ENCODE data around the gene CAGE1. TPM values are rescaled to one million over a fixed set of nuclear protein-coding genes. Genes with fewer than 3 reads are reported as not detected.

Gene CAGE1
- under 1 TPM in 3 of 4 donors, not detected in 1; 0.17 to 0.20 (median 0.18) TPM for polyA plus RNA-seq (ENCODE audit: insufficient read length in 4 of 4)

GRCh38 chr6:7389451-7390225 lies at the start of gene CAGE1, which contains the start of gene RIOK1:
Gene CAGE1 (minus strand): TSS chr6:7389742. CDS start chr6:7387173, 2,569 bp downstream.
Gene RIOK1 (plus strand): TSS chr6:7389808. CDS start chr6:7390003, 195 bp downstream.
- peak; percentile 88 to 93 (median 90) for DNase-seq (ENCODE audit: low read depth in 4 of 4, low spot score in 3 of 4)

GRCh38 chr6:7439228-7439627 lies 49.7 kb upstream of the CAGE1 start:
- no peak for DNase-seq (ENCODE audit: low read depth in 4 of 4, low spot score in 3 of 4)

- DNase-seq (ENCODE audit: low read depth in 4 of 4, low spot score in 3 of 4): no peak
Measured at GRCh38 chr6:7438011-7438410, 48.5 kb upstream of the CAGE1 start.

DNA sequence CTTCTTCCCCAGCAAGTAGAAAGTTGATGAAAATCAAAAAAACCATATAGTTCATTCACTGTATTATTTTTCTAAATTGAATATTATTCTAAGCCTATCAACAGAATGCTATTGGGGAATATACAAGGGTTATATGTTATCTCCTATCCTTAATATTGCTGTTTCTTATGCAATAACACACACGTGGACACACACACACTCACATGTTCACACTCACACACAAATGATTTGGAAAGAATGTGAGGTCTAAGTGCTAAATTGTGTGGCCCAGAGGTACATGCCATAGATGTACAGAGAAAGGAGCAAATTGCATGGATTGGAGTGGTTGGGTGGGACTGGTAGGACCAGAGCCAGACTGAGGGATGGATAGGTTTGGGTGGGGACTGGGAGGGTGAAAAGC lies 45.1 kb upstream of the CAGE1 start:
- DNase-seq (ENCODE audit: low read depth in 4 of 4, low spot score in 3 of 4): no peak

DNA sequence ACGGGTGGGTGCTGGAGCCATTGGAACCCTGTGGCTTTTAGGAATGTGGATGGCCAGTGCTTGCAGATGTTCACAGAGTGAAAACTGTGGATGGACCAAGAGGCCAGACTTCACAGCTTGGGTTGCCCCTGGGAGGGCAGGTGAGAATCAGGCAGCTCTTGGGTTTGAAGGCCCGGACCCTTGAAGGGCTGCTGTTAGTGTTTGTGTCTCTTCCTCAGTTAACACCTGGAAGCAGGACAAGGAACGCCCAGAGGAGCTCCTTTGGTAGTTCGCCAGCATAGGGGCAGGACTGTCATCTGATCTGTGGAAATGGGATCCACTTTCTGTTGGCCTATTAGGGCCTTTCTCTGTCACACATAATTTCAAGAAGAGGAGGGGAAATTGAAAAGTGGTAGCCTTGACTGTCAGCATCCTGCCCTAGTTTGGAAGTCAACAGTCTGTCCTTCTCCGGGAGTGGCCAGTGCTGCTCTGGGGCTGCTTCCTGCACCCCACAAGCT lies 43.6 kb upstream of the CAGE1 start:
- no peak for DNase-seq (ENCODE audit: low read depth in 4 of 4, low spot score in 3 of 4)

- no peak for DNase-seq (ENCODE audit: low read depth in 4 of 4, low spot score in 3 of 4)
Measured at GRCh38 chr6:7432391-7433120, 43.0 kb upstream of the CAGE1 start.

- DNase-seq (ENCODE audit: low read depth in 4 of 4, low spot score in 3 of 4): no peak
Measured at GRCh38 chr6:7431674-7432390, 42.3 kb upstream of the CAGE1 start.

GRCh38 chr6:7431313-7431673 lies 41.8 kb upstream of the CAGE1 start:
- DNase-seq (ENCODE audit: low read depth in 4 of 4, low spot score in 3 of 4): no peak

DNA sequence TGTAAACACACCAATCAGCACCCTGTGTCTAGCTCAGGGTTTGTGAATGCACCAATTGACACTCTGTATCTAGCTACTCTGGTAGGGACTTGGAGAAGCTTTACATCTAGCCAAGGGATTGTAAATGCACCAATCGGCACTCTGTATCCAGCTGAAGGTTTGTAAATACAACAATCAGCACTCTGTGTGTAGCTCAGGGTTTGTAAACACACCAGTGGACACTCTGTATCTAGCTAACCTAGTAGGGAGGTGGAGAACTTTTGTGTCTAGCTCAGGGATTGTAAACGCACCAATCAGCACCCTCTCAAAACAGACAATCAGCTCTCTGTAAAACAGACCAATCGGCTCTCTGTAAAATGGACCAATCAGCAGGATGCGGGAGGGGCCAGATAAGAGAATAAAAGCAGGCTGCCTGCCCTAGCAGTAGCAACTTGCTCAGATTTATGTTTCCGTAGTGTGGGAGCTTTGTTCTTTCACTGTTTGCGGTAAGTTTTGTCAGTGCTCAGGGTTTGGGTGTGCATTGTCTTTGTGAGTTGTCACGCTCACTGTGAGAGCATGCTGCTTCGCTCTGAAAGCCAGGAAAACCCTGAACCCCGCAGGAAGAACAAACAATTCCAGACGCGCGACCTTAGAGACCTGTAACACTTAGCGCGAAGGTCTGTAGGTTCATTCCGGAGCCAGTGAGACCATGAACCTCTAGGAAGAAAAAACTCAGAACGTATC lies 37.1 kb upstream of the CAGE1 start:
- DNase-seq (ENCODE audit: low read depth in 4 of 4, low spot score in 3 of 4): no peak

GRCh38 chr6:7425808-7426190 lies 36.3 kb upstream of the CAGE1 start:
- no peak for DNase-seq (ENCODE audit: low read depth in 4 of 4, low spot score in 3 of 4)

GRCh38 chr6:7424967-7425807 lies 35.6 kb upstream of the CAGE1 start:
- DNase-seq (ENCODE audit: low read depth in 4 of 4, low spot score in 3 of 4): peak in 1 of 4 donors; percentile 24

DNA sequence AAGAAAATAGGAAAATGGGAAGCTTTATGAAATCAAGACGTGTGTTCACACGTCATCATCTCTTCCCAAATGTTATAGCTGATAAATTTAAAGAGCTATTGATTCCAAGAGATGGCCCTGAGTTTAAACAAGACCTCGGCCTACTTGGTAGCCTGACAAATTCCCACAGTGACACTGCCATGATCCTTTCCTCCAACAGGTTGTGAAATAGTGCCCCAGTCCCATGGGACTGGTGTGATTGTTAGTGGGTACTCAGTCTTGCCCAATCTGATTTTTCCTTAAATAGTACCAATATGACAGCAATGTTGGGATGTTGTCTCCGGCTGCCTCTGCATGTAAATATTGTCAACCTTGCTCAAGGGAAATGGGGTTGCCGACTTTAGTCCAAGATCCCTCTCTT lies 34.5 kb upstream of the CAGE1 start:
- DNase-seq (ENCODE audit: low read depth in 4 of 4, low spot score in 3 of 4): no peak

GRCh38 chr6:7421066-7421465 lies 31.5 kb upstream of the CAGE1 start:
- no peak for DNase-seq (ENCODE audit: low read depth in 4 of 4, low spot score in 3 of 4)

GRCh38 chr6:7419065-7419464 lies 29.5 kb upstream of the CAGE1 start:
- no peak for DNase-seq (ENCODE audit: low read depth in 4 of 4, low spot score in 3 of 4)

GRCh38 chr6:7418238-7418905 lies 28.8 kb upstream of the CAGE1 start:
- DNase-seq (ENCODE audit: low read depth in 4 of 4, low spot score in 3 of 4): no peak

- no peak for DNase-seq (ENCODE audit: low read depth in 4 of 4, low spot score in 3 of 4)
Measured at GRCh38 chr6:7417684-7418083, 28.1 kb upstream of the CAGE1 start.

DNA sequence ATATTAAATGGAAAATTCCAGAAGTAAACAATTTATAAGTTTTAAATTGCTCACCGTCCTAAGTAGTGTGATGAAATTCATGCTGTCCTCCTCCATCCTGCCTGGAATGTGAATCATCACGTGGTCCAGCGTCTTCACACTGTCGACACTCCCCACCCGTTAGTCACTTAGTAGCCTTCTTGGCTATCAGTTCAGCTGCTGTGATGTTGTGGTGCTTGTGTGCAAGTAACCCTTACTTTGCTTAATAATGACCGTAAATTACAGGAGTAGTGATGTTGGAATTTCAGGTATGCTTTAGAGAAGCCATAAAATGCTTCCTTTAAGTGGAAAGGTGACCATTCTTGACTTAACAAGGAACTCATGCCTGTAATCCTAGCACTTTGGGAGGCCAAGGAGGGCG lies 25.3 kb upstream of the CAGE1 start:
- peak in 1 of 4 donors; percentile 10 for DNase-seq (ENCODE audit: low read depth in 4 of 4, low spot score in 3 of 4)

DNA sequence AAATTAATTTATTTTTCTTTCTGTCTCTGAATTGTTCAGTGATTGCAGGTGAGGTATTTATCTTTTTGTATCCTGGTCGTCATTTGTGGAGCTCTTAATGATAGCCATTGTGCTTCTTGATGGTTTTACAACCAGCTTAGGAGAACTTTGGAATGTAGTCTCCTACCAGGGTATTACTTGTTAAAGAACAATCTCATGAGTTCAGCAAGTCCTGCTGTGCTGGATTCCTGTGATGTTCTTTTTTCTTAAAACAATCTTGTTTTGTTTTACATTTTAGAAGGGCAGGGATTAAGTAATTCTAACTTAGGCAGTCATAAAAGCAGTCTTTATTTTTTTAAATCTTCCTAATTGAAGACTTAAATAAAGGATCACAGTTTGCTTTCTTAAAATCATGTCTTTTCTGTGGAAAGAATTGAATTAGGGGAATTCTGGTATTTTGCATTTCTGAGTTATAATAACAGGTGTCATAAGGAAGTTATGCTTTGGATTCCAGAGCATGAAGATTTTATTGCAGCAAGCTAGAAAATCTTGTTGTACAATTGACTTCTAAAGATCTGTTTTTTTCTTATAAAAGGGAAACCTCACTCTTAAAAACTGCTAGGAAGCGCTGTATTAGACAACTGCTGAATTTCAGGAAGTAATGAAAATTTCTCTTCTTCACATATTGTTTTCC lies 23.7 kb upstream of the CAGE1 start:
- DNase-seq (ENCODE audit: low read depth in 4 of 4, low spot score in 3 of 4): no peak
